A549 (cell line): Measurements from ENCODE around the gene CEP72.
"Not testable (repeated sequence)": the region's sequence is repeated elsewhere in the genome, so short reads cannot be mapped to it uniquely, and the experiment has no call there.

Experiments
- CTCF ChIP-seq: fragments of >200 bp; sonication (Bioruptor Twin); formaldehyde crosslinking; IDR thresholded peaks from 3 replicates; pipeline ENCODE4 v1.5.1; 2016
- HDAC2 ChIP-seq: fragments of 200-600 bp; sonication (generic); IDR thresholded peaks from 2 replicates; pipeline ENCODE4 v1.6.1; 2016
- NFE2L2 ChIP-seq: fragments of 150-350 bp; conservative IDR thresholded peaks from 2 replicates; pipeline ENCODE4 v1.6.1; 2014; ENCODE audit warnings: low read length
- POLR2AphosphoS2 ChIP-seq: conservative IDR thresholded peaks from 2 replicates; pipeline ENCODE4 v1.6.1; 2012; ENCODE audit warnings: low read length, improper control_type of control experiment, inconsistent platforms
- RFX5 ChIP-seq: fragments of 450-650 bp; IDR thresholded peaks from 2 replicates; pipeline ENCODE4 v1.7.1; 2014; ENCODE audit warnings: antibody characterized with exemption, mild to moderate bottlenecking, moderate library complexity
- TF ChIP-seq, protein P1 (sequence below): fragments of 200-600 bp; sonication (generic); IDR thresholded peaks from 2 replicates; pipeline ENCODE4 v1.6.1; 2016; ENCODE audit warnings: antibody characterized with exemption, mild to moderate bottlenecking, moderate library complexity

DNA sequence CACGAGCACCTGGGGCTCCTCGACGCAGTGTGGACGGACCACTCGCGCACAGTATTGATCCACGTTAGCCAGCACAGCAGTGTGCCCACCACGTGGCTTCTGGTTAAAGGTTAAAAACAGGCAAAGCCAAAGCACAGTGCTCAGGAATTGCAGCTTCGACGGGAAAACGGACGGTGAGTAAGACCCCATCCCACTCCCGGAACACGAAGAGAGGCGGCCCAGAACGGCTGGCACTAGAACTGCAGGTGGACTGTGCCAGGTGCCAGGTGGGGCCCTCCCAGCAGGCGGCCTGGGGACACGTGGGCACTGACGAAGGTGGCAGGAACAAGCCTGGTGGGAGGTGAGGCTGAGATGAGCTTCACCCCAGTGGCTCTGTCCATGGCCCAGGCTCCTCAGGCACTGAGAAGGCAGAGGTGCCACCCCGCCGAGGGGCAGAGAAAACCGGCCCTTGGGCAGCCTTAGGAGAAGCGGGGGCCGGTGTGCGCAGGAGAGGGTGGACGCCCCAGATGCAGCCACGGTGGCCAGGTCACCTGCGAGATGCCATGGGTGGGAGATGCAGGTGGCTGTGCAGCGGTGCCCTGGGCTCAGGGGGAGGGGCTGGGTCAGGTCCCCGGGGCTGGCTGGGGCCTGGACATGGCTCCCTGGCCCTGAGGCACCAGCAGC, 76.3 kb downstream of the CEP72 start:
- not testable (repeated sequence) for TF ChIP-seq NFE2L2, RFX5, CTCF, POLR2AphosphoS2, HDAC2
- TF ChIP-seq, protein P1, sequence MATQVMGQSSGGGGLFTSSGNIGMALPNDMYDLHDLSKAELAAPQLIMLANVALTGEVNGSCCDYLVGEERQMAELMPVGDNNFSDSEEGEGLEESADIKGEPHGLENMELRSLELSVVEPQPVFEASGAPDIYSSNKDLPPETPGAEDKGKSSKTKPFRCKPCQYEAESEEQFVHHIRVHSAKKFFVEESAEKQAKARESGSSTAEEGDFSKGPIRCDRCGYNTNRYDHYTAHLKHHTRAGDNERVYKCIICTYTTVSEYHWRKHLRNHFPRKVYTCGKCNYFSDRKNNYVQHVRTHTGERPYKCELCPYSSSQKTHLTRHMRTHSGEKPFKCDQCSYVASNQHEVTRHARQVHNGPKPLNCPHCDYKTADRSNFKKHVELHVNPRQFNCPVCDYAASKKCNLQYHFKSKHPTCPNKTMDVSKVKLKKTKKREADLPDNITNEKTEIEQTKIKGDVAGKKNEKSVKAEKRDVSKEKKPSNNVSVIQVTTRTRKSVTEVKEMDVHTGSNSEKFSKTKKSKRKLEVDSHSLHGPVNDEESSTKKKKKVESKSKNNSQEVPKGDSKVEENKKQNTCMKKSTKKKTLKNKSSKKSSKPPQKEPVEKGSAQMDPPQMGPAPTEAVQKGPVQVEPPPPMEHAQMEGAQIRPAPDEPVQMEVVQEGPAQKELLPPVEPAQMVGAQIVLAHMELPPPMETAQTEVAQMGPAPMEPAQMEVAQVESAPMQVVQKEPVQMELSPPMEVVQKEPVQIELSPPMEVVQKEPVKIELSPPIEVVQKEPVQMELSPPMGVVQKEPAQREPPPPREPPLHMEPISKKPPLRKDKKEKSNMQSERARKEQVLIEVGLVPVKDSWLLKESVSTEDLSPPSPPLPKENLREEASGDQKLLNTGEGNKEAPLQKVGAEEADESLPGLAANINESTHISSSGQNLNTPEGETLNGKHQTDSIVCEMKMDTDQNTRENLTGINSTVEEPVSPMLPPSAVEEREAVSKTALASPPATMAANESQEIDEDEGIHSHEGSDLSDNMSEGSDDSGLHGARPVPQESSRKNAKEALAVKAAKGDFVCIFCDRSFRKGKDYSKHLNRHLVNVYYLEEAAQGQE, result not testable (repeated sequence)
